ENCODE results near the gene NOS1AP. TPM values are rescaled to one million over a fixed set of nuclear protein-coding genes. Genes with fewer than 3 reads are reported as not detected.

Gene NOS1AP
- total RNA-seq: 0.65 and 1.1 TPM in 2 replicates

DNA sequence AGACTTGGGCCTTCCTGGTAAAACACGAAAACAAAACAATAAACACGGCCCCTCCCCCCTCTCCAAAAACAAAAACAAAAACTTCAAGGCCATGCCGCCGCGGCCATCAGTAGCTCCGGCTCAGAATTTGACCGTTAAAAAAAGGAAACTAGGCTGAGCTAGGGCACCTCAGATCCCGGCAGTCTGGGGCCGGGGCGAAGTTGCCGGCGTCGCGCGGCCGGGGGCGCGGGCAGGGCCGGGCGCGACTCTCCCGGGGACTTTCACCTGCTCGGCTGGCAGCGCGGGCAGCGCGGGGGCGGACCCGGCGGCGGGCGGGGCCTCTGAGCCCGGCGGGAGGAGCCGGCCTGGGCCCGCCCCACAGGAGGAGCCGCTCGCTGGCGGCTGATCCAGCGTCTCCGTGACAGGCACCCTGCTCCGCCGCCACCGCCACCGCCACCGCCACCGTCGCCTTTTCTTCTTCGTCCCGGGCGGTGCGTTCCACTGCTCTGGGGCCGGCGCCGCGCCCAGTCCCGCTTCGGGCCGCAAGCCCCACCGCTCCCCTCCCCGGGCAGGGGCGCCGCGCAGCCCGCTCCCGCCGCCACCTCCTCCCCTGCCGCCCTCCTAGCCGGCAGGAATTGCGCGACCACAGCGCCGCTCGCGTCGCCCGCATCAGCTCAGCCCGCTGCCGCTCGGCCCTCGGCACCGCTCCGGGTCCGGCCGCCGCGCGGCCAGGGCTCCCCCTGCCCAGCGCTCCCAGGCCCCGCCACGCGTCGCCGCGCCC, at the start of gene NOS1AP:
Gene NOS1AP, plus strand, starts transcription at position 358 of the 760 bp plus-strand sequence. CDS start 487 bp downstream, outside the sequence.

DNA sequence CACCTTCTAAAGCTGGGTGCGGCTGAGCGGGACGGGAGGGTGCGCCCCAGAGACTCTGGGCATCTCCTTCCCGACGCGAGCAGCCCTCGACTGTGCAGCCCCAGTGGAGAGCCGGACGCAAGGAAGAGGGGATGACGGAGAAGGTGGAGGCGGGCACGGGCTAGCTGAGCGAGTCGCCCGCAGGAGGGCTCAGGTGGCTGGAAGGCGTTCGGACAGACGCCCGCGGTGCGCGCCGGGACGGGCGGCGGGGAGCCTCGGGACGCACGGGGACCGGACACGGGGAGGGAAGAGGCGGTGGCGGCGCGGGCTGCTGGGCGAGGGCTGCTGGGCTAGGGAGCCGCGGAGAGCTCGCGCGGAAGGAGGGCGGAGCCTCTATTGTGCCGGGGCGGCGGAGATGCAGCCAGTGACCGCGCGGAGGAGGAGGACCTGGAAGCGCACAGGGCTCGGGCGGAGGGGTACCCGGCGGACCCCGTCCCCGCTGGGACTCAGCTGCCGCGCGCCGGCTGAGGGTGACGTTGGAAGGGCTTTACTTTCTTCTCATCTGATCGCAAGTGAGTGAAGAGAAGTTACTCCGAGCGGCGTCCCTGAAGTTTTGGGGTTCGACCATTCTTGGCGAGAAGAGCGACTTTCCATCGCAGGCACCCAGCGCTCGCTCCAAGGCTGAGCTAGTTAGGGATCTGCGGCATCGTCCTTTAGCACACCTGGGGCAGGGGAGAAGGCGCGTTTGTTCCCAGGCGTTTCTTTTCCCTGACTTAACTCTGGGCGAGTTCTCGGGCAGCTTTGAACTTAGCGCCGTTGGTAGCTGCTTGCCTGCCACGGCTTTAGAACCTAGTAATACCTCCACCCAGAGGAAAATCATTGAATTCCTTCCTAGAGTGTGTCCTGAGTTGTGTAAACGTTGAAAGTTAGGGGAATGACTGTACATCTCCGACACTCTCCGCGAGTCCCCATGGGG, 45.7 kb upstream of the NOS1AP start, which contains the start of gene OLFML2B:
Gene OLFML2B, minus strand, starts transcription at position 323 of the 955 bp plus-strand sequence. CDS start 439 bp downstream, outside the sequence.

DNA sequence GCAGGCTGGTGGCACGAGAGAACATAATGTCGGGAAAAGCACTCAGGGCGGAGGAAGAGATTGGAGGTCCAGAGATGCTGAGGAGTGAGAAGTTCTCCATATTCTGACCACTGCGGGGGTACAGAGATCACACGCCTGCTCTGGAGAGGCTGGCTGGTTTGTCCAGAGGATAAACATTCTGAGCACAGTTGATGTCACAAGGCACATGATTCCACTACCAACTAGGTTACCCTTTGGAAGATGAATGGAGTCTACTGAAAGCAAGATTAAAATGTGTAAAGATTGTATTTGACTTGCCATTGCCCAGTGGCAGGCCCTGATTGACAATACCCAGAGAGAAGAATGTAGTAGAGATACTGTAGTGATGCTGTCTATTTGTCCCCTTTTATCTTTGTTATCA, 307.2 kb downstream of the NOS1AP start, which contains the start of gene SPATA46:
Gene SPATA46, minus strand, starts transcription at position 164 of the 400 bp plus-strand sequence. Its CDS starts 64 bp downstream, at position 100.

DNA sequence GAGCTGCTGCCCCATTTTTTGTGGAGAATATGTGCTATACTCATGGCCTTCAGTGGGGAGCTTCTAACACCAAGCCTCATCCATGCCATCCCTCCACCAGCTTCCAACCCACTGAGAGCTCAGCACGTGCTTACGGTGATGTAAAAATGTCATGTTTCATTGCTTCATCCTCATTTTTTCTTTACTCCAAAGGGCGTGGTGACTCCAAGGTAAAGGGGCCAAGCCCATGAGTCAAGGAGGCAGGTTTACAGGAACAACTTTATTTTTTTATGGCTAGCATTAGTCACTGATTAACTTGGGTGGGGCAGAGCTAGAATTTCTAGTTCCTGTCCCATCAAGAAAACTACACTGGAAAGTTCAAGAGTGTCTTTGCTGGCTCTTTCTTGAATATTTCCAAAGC, 311.9 kb downstream of the NOS1AP start, which contains the start of gene C1orf226:
Gene C1orf226, plus strand, starts transcription at position 346 of the 400 bp plus-strand sequence. CDS start 174 bp downstream, outside the sequence.

DNA sequence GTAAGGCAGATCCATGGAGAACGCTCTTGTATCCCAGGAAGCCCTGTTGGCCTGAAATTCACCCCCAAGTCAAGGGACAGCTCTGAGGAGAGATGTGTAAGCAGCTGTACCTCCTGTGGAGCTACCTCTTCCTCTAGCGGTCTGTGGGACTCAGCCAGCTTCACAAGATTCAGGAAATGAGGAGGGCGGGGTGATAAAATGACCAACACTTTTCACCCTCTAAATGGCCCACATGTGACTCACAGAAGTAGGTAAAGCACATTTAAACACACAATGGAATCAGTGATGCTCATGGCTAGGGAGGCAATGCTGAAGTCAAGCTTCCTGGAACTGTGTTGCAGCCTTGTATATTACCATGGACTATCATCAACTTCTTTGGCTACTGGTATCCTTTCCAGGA, 342.5 kb downstream of the NOS1AP start, which contains the start of gene SH2D1B:
Gene SH2D1B, minus strand, starts transcription at position 135 of the 400 bp plus-strand sequence. Its CDS starts 120 bp downstream, at position 15.

Other genes with a start within 250 kb of the NOS1AP start
- 0.32 TPM in 1 of 2 replicates, not detected in the other for gene OLFML2B, start 45.8 kb upstream of the NOS1AP start, total RNA-seq